Mucosa of stomach (tissue), 1 donor: ENCODE results near the gene RAD51B.

Experiments used
- H3K27me3 ChIP-seq: one replicate; pipeline ENCODE4 v1.7.0; 2013; ENCODE audit warnings: mild to moderate bottlenecking, low read length; ENCODE audit not compliant: control insufficient read depth, insufficient read depth
- H3K36me3 ChIP-seq: one replicate; pipeline ENCODE4 v1.7.0; 2013; ENCODE audit warnings: low read length; ENCODE audit not compliant: control insufficient read depth, insufficient read depth
- H3K4me1 ChIP-seq: one replicate; pipeline ENCODE4 v1.7.0; 2013; ENCODE audit warnings: mild to moderate bottlenecking, low read length; ENCODE audit not compliant: control insufficient read depth, insufficient read depth
- H3K4me3 ChIP-seq: one replicate; pipeline ENCODE4 v1.7.0; 2013; ENCODE audit warnings: low read length
- H3K9ac ChIP-seq: one replicate; pipeline ENCODE4 v1.7.0; 2013; ENCODE audit warnings: mild to moderate bottlenecking, low read length, moderate library complexity
- H3K9me3 ChIP-seq: one replicate; pipeline ENCODE4 v1.7.0; 2013; ENCODE audit warnings: mild to moderate bottlenecking, low read length, moderate library complexity; ENCODE audit not compliant: control insufficient read depth
- donor health status: Pancreatic carcinoma.

The RAD51B gene

DNA sequence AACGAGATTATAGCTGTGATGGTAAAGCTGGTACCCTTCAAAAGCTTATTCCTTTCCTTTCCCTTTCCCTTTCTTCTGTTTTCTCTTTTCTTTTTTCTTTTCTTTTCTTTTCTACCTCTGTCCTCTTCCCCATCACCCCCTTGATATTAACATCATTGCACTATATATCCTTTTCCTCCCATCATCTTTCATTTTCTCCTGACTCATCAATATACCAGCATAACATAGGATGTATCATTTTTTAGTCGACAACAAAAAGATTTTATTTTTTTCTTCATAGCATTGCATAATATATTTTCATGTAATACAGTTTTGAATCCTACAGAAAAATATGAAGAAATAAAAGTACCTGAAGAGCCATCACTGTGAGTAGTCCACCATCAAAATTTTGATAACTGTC, 230.6 kb downstream of the RAD51B start:
- H3K9me3 ChIP-seq: no peaks in the 10 kb centered on the region
- no peak overlapping the region for H3K9ac ChIP-seq
- no peaks in the 10 kb centered on the region for H3K4me1 ChIP-seq
- H3K4me3 ChIP-seq: no peak overlapping the region
- no peaks in the 10 kb centered on the region for H3K27me3 ChIP-seq
- no peaks in the 10 kb centered on the region for H3K36me3 ChIP-seq

DNA sequence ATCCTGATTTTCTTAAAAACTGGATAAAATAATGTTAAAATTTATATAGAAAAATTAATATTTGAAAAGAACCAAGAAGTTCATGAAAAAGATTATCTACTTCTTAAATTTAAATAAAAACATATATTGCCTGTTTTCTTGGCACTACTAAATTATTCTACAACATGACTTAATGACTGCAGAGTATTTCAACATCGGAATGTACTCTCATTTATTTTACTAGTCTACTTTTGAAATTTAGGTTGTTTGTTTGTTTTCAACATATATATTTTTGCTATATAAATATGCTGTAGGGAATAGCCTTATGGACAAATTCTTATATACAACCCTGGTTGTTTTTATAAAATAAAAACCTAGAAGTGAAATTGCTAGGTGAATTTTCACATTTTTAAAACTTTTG, 231.6 kb downstream of the RAD51B start:
- no peaks in the 10 kb centered on the region for H3K4me1 ChIP-seq
- H3K9me3 ChIP-seq: no peaks in the 10 kb centered on the region
- H3K27me3 ChIP-seq: no peaks in the 10 kb centered on the region
- H3K9ac ChIP-seq: no peak overlapping the region
- no peaks in the 10 kb centered on the region for H3K36me3 ChIP-seq
- no peak overlapping the region for H3K4me3 ChIP-seq

DNA sequence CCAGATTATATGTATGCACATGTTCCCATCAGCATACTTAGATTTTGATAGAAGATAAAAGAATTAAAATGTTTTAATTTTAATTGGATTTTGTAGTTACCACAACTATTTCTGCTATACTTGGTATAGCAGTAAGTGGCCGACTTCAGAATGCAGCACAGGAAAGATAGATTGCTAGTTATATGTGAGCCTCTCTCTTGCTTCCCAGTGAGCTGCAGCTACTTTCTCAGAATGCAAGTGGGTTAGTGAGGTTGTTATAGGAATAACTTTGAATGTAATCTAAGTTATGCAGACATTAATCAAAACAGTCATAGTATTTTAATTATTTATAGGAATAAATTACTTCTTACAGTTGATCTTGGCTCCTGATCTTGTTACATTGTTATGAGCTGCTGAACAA, 240.6 kb downstream of the RAD51B start:
- Histone ChIP-seq H3K36me3 (no peaks in the 10 kb centered on the region), H3K27me3 (no peaks in the 10 kb centered on the region), H3K9me3 (no peaks in the 10 kb centered on the region), H3K4me3 (no peak overlapping the region), H3K4me1 (no peaks in the 10 kb centered on the region), H3K9ac (no peak overlapping the region)

DNA sequence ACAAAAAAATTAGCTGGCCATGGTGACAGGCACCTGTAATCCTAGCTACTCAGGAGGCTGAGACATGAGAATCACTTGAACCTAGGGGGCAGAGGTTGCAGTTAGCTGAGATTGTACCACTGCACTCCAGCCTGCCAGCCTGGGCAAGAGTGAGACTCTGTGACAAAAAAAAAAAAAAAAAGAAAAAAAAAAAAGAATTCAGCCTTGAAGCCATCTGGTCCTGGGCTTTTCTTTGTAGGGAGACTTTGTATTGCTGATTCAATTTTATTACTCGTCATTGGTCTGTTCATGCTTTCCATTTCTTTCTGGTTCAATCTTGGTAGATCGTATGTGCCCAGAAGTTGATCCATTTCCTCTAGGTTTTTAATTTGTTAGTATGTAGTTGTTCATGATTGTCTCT, 243.1 kb downstream of the RAD51B start:
- no peaks in the 10 kb centered on the region for H3K4me1 ChIP-seq
- H3K36me3 ChIP-seq: no peaks in the 10 kb centered on the region
- no peak overlapping the region for H3K9ac ChIP-seq
- H3K9me3 ChIP-seq: no peaks in the 10 kb centered on the region
- no peaks in the 10 kb centered on the region for H3K27me3 ChIP-seq
- no peak overlapping the region for H3K4me3 ChIP-seq

DNA sequence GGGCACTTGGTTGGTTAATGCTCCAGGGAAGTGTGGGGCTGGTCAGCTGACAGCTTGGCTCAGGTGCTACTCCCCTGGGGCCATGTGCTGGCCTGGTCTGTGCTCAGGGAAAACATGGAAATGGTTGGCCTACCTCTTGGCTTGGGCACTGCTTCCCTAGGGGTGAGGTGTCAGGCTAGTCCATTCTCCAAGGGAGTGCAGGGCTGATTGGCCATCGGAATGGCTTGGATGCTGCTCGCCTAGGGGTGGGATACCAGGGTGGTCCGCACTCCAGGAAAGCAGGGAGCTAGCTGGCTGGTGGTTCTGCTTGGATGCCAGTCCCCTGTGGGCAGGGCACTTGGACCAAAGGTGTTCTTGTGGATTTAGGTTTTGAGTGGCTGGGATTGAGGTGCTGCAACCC, 245.7 kb downstream of the RAD51B start:
- H3K4me1 ChIP-seq: no peaks in the 10 kb centered on the region
- no peaks in the 10 kb centered on the region for H3K27me3 ChIP-seq
- no peaks in the 10 kb centered on the region for H3K36me3 ChIP-seq
- H3K4me3 ChIP-seq: no peak overlapping the region
- H3K9ac ChIP-seq: no peak overlapping the region
- H3K9me3 ChIP-seq: no peaks in the 10 kb centered on the region

DNA sequence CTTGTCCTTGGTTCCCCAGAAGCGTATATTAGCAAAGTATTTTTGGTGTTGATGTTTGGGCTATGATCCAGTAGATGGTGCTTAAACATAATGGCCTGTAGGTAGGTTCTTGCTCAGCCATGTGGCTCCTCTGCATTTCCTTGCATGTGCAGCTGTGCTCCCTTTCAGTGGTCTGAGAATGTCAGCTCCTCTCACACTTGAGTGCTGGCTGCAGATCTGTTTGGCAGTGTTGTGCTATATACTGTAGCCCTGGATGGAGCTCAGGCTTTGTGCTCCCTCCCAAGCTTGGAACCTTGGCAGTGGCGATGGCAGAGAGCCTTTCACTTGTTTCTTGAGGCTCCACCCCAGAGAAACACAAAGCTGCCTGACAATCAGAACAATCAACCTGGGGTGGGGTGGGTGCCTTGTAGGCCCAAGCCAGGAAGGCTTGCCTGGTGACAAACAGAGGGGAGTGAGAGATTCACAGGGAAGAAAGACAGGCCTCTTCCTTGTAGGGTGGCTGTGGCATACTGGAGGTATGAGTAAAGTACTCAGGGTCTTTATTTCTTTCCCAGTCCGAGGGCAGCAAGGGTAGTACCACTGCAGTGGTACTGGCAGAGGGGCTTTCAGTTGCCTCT, 255.3 kb downstream of the RAD51B start:
- Histone ChIP-seq H3K27me3 (no peaks in the 10 kb centered on the region), H3K4me3 (no peak overlapping the region), H3K4me1 (peaks cover 36% of the 10 kb centered on the region), H3K9me3 (no peaks in the 10 kb centered on the region), H3K9ac (no peak overlapping the region), H3K36me3 (no peaks in the 10 kb centered on the region)

DNA sequence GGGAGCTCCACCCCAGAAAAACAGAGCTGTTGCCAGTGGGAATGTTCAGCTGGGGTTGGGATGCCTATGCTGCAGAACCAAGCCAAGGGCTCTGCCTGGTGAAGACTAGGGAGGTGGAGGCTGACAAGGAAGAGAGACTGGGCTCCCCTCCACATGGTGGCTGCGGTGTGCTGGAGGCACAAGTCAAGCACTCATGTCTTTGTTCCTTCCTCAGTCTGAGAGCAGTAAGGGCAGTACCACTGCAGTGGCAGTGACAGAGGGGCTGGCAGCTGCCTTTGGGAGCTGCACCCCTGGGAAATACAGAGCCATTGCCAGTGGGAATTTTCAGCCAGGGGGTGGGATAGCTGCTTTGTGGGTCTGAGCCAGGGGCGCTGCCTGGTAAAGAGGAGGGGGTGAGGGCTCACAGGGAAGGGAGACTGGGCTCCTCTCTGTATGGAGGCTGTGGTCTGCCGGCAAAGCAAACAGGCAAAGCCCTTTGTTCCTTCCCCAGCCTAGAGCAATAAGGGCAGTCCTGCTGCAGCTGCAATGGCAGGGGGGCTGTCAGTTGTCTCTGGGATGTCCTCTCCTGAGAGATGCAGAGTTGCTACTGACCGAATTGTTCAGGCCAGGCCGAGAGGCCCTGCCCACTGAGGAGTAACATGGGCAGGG, 255.9 kb downstream of the RAD51B start:
- H3K27me3 ChIP-seq: no peaks in the 10 kb centered on the region
- peaks cover 36% of the 10 kb centered on the region for H3K4me1 ChIP-seq
- no peaks in the 10 kb centered on the region for H3K36me3 ChIP-seq
- H3K9ac ChIP-seq: no peak overlapping the region
- H3K9me3 ChIP-seq: no peaks in the 10 kb centered on the region
- H3K4me3 ChIP-seq: no peak overlapping the region

DNA sequence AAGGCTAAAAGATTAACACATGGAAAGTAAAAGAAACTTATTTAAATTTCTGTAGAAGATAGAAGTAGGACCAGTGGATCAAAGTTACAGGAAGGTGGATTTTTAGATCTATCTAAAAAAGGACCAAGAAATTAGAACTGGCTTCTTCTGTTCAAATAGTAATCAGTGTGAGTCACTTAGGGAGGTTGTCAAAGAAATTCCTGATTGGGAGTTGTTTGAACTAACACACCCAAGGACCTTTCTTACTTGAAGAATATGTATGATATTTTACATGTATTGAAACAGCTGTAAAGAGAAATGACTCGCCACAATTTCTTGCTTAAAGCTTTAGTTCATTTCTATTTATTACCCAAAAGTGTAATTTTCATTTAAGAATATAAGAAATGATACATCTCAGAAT, 256.9 kb downstream of the RAD51B start:
- no peaks in the 10 kb centered on the region for H3K27me3 ChIP-seq
- H3K9ac ChIP-seq: no peak overlapping the region
- H3K4me1 ChIP-seq: peaks cover 36% of the 10 kb centered on the region
- H3K36me3 ChIP-seq: no peaks in the 10 kb centered on the region
- H3K9me3 ChIP-seq: no peaks in the 10 kb centered on the region
- no peak overlapping the region for H3K4me3 ChIP-seq

DNA sequence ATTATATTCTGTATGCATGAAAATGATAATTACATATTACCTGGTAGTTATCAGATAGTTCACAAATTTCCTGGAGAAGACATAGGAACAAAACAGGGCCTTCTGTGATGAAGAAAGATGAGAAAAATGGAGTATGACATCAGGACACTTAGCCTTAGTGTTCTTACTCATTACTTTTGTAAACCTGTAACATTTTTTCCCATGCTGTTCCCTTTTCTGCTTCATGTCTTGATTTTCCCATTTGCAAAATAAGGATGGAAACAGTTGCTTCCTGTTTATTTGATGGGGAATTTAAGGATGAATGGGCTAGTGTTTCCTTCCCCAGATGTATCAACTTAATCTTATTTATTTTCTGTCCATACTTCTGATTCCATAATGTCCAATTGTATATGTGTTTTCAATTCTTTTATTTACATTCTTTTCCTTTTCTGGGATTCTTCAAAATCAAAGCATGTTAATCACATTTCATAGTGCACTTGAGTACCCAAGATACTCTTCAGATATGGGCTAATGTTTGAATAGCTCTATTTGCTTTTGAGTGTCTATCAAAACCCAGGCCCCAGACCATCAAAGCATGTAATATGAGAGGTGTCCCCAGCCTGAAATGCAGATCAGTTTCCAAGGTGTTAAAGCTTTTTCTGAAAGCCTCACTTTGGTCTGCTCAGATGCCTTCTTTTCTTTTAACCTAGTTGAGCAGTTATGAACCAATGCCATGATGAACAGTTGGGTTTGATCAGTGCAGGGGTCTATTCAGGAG, 260.5 kb downstream of the RAD51B start:
- Histone ChIP-seq H3K9ac (no peak overlapping the region), H3K9me3 (no peaks in the 10 kb centered on the region), H3K36me3 (no peaks in the 10 kb centered on the region), H3K4me1 (peaks cover 28% of the 10 kb centered on the region), H3K27me3 (no peaks in the 10 kb centered on the region), H3K4me3 (no peak overlapping the region)

DNA sequence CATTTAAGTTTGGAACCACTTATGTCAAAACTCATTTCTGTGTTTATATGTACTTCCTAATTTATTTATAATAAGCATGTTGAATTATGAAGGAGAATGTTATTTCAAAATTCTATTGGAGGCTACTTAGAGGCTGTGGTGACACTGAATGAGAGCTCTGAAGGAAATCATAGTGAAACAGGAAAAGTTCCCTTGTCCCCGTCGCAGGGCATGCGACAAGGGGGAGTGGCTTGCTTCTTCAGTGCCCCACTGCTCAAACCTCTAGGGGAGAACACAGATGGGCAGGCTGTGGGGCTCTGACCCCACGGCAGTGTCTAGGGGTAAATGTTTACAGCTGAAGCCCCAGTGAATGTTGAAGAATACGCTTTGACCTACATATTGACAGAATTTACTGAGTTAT, 261.9 kb downstream of the RAD51B start:
- no peak overlapping the region for H3K4me3 ChIP-seq
- H3K27me3 ChIP-seq: no peaks in the 10 kb centered on the region
- peaks cover 25% of the 10 kb centered on the region for H3K4me1 ChIP-seq
- no peaks in the 10 kb centered on the region for H3K36me3 ChIP-seq
- no peak overlapping the region for H3K9ac ChIP-seq
- no peaks in the 10 kb centered on the region for H3K9me3 ChIP-seq

DNA sequence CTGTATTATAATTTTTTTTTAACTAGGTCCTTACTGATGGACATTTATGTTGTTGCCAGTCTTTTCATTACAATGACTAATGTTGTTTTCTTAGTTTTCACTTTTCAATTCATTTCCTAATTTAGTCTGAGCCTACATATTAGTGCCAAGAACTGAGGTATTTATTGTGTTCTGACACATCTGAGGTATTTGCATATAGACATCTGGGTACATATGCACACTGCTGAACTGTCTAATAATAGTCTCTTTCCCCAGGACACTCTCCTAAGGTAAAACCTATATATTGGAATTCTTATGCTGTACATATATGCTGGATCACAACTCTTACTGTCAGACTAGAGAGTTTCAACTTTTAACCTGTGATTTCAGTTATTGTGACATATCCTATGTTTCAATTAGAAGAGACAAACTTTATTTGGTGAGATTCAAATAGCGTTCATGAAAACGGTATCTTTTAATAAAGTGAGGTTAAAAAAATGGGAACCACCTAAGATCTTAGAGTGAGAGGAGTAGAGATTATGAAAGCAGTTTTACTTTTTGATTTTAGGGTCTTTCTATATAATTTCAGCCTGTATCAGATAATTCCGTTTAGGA, 263.2 kb downstream of the RAD51B start:
- H3K9me3 ChIP-seq: no peaks in the 10 kb centered on the region
- H3K36me3 ChIP-seq: no peaks in the 10 kb centered on the region
- no peaks in the 10 kb centered on the region for H3K27me3 ChIP-seq
- no peak overlapping the region for H3K4me3 ChIP-seq
- peaks cover 13% of the 10 kb centered on the region for H3K4me1 ChIP-seq
- H3K9ac ChIP-seq: no peak overlapping the region

DNA sequence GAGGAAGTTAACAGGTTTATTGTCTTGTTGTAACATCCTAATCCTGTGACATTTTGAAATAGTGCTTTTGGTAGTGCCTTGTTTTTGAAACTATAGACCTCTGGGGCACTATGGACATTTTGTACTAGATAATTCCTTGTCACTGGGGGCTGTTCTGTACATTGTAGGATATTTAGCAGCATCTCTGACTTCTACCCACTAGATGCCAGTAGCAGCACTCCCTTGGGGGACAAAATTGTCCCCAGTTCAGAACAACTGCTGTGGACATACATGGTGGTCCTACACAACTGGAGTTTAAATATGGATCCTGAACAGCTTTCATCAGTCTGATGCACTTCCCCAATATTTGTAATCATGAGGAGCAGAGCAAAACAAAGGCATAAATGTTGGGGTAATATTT, 264.7 kb downstream of the RAD51B start:
- Histone ChIP-seq H3K4me3 (no peak overlapping the region), H3K36me3 (no peaks in the 10 kb centered on the region), H3K9ac (no peak overlapping the region), H3K4me1 (peaks cover 9% of the 10 kb centered on the region), H3K27me3 (no peaks in the 10 kb centered on the region), H3K9me3 (no peaks in the 10 kb centered on the region)
